Measurements from ENCODE around the gene GARNL3.

GRCh38 chr9:127397646-127398274 is 133.2 kb downstream of the GARNL3 start:
- TF ChIP-seq, protein P1, sequence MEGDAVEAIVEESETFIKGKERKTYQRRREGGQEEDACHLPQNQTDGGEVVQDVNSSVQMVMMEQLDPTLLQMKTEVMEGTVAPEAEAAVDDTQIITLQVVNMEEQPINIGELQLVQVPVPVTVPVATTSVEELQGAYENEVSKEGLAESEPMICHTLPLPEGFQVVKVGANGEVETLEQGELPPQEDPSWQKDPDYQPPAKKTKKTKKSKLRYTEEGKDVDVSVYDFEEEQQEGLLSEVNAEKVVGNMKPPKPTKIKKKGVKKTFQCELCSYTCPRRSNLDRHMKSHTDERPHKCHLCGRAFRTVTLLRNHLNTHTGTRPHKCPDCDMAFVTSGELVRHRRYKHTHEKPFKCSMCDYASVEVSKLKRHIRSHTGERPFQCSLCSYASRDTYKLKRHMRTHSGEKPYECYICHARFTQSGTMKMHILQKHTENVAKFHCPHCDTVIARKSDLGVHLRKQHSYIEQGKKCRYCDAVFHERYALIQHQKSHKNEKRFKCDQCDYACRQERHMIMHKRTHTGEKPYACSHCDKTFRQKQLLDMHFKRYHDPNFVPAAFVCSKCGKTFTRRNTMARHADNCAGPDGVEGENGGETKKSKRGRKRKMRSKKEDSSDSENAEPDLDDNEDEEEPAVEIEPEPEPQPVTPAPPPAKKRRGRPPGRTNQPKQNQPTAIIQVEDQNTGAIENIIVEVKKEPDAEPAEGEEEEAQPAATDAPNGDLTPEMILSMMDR (IDR thresholded peaks at IDR 0.05; ENCODE audit: extremely low read depth in 1 of 2, insufficient read depth in 1 of 2, low read depth in 1 of 2, low read length in 2 of 2), result peak; percentile 49 to 73
- no peak for TF ChIP-seq POLR2A (IDR thresholded peaks at IDR 0.05; ENCODE audit: low read depth, low read length)
- no peak for TF ChIP-seq MAX (IDR thresholded peaks at IDR 0.05; ENCODE audit: insufficient read depth, insufficient read length)
- TF ChIP-seq GATA2 (IDR thresholded peaks at IDR 0.05; ENCODE audit: insufficient read depth, insufficient read length, low read depth, low read length), result no peak
